IPS DF 4.7 (cell line): ENCODE measurements around the gene SORBS2.
"Not testable (repeated sequence)": the region's sequence is repeated elsewhere in the genome, so short reads cannot be mapped to it uniquely, and the experiment has no call there.

Experiments
- DNase-seq: peaks from one replicate; pipeline ENCODE4 v3.0.0-alpha.2; 2013; ENCODE audit warnings: low spot score; ENCODE audit errors: extremely low read depth

Gene SORBS2

GRCh38 chr4:185713731-185714130, 98.3 kb downstream of the SORBS2 start:
- DNase-seq, result no peak

GRCh38 chr4:185713272-185713671, 98.7 kb downstream of the SORBS2 start:
- no peak for DNase-seq

GRCh38 chr4:185712350-185713024, 99.5 kb downstream of the SORBS2 start:
- no peak for DNase-seq

- no peak for DNase-seq
Observed at GRCh38 chr4:185711726-185712125, 100.3 kb downstream of the SORBS2 start.

GRCh38 chr4:185710487-185710995, 101.5 kb downstream of the SORBS2 start:
- DNase-seq, result no peak

- no peak for DNase-seq
Observed at GRCh38 chr4:185709802-185710486, 102.0 kb downstream of the SORBS2 start.

- DNase-seq, result no peak
Observed at GRCh38 chr4:185708348-185708747, 103.6 kb downstream of the SORBS2 start.

GRCh38 chr4:185707622-185708021, 104.4 kb downstream of the SORBS2 start:
- not testable (repeated sequence) for DNase-seq

- DNase-seq, result no peak
Observed at GRCh38 chr4:185702147-185702663, 109.8 kb downstream of the SORBS2 start.

- no peak for DNase-seq
Observed at GRCh38 chr4:185700630-185701029, 111.4 kb downstream of the SORBS2 start.

GRCh38 chr4:185700048-185700447, 111.9 kb downstream of the SORBS2 start:
- no peak for DNase-seq

- DNase-seq, result no peak
Observed at GRCh38 chr4:185697488-185697887, 114.5 kb downstream of the SORBS2 start.

- DNase-seq, result no peak
Observed at GRCh38 chr4:185695743-185696142, 116.3 kb downstream of the SORBS2 start.

GRCh38 chr4:185693548-185694215, 118.3 kb downstream of the SORBS2 start:
- no peak for DNase-seq

GRCh38 chr4:185689407-185689806, 122.6 kb downstream of the SORBS2 start:
- DNase-seq, result no peak

GRCh38 chr4:185685804-185686203, 126.2 kb downstream of the SORBS2 start:
- no peak for DNase-seq

GRCh38 chr4:185683896-185684295, 128.1 kb downstream of the SORBS2 start:
- DNase-seq, result no peak

GRCh38 chr4:185683222-185683621, 128.8 kb downstream of the SORBS2 start:
- DNase-seq, result no peak

GRCh38 chr4:185682236-185682635, 129.8 kb downstream of the SORBS2 start:
- no peak for DNase-seq

- DNase-seq, result no peak
Observed at GRCh38 chr4:185681604-185682003, 130.4 kb downstream of the SORBS2 start.

GRCh38 chr4:185680617-185681016, 131.4 kb downstream of the SORBS2 start:
- no peak for DNase-seq

- no peak for DNase-seq
Observed at GRCh38 chr4:185679523-185679922, 132.5 kb downstream of the SORBS2 start.
